GM13976 (cell line): ENCODE data around the gene NABP2.

Experiments used
- DNase-seq: peaks from one replicate; pipeline ENCODE4 v3.0.0; 2012; ENCODE audit warnings: low spot score
- in situ Hi-C: fragments of 300-500 bp; cut with MboI; formaldehyde crosslinking; loops from one replicate; pipeline ENCODE4 v1.12.0; 2022; ENCODE audit warnings: low sequenced_read_pairs, mixed read lengths, inconsistent platforms; ENCODE audit not compliant: unreplicated experiment
- TF ChIP-seq, protein P1 (sequence below): IDR thresholded peaks from 2 replicates; pipeline ENCODE4 v1.5.1; 2012; ENCODE audit warnings: borderline replicate concordance, mild to moderate bottlenecking; ENCODE audit not compliant: insufficient read depth; ENCODE audit errors: extremely low read depth, missing control alignments, control extremely low read depth

The NABP2 gene

DNA sequence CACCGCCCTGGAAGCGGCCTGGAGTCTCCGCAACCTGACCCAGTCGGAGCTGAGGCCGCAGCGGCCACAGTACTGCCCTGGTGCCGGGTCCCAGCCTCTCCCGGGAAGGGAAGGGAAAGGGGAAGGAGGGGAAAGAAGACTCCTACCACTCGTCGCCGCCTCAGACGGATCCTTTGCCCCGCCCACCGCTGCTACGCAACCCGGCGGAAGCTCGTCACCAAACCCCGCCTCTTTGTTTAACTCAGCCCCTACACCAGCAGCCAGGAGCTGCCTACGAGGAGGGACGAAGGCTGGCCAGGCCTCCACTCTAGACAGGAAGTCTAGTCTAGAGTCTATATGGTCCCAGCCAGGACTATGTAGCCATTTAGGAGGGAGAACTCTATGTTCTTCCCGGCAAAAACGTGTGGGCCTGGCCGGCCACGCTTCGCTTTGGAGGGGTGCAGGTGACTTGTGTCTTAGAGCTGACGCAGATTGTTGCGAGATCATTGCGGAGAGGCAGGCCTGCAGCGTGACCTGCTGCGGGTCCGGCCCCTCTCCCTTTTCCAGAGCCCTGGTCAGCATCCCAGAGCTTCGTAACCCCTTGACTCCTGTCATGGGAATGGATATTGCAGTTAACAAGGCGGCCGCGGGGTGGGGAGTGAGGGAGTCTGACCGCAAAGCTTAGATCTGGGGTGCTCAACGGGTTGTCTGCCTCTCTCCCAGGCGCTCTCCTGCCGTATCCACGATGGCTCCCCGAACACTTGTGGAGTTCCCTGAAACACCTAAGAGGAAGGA is 2.2 kb upstream of the NABP2 start, which contains the start of gene RNF41:
Gene RNF41, minus strand, starts transcription at position 166 of the 774 bp plus-strand sequence. CDS start 7,875 bp downstream, outside the sequence.
- TF ChIP-seq, protein P1, sequence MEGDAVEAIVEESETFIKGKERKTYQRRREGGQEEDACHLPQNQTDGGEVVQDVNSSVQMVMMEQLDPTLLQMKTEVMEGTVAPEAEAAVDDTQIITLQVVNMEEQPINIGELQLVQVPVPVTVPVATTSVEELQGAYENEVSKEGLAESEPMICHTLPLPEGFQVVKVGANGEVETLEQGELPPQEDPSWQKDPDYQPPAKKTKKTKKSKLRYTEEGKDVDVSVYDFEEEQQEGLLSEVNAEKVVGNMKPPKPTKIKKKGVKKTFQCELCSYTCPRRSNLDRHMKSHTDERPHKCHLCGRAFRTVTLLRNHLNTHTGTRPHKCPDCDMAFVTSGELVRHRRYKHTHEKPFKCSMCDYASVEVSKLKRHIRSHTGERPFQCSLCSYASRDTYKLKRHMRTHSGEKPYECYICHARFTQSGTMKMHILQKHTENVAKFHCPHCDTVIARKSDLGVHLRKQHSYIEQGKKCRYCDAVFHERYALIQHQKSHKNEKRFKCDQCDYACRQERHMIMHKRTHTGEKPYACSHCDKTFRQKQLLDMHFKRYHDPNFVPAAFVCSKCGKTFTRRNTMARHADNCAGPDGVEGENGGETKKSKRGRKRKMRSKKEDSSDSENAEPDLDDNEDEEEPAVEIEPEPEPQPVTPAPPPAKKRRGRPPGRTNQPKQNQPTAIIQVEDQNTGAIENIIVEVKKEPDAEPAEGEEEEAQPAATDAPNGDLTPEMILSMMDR = no peak
- DNase-seq = peak; percentile 98
- in situ Hi-C loops = loop anchor here (25.0 kb wide), 1 partner anchor 240 kb away; the partner anchor contains the start of genes MIP and SPRYD4

DNA sequence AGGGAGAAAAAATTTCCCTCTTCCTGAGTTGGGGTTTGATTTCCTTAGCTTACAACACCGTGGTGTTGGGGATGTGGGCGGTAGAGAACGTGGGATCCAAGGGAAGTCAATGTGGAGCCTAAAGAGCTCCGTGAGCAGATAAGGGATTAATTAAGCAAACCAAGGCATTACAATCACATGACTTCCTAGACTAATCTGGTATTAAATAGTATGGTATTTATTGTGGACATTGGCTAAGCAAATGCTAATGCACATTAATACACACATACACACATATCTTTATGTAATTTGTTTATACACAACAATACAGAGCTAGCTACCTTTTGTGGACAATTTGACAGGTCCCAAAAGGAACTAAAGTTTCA is 1.6 kb upstream of the NABP2 start:
- TF ChIP-seq, protein P1 = no peak
- in situ Hi-C loops = loop anchor here (25.0 kb wide), 1 partner anchor 240 kb away; the partner anchor contains the start of genes MIP and SPRYD4

DNA sequence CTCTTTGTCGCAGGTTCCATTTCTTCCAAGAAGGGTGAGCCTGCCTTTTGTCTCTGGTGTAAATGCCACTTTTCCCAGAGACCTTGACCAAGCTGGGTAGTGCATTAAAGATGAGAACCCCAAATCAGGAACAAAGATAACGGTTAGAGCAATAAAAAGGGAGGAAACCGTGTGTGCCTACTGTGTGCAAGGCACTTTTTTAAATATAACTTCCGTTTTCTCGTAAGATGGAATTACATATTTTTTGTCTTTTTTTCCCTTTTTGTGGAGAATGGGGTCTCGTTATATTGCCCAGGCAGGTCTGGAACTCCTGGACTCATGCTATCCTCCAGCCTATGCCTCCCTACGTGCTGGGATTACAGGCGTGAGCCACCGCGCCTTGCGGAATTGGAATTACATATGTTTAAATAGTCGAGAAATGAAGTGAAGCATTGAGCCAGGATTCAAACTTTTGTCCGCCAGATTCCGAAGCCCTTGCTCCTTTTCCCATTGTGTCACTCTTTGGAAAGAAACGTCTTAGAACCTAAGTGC is 506 bp upstream of the NABP2 start:
- DNase-seq = no peak

More for the DNA sequence above, 1.6 kb upstream of the NABP2 start:
- no peak for DNase-seq

DNA sequence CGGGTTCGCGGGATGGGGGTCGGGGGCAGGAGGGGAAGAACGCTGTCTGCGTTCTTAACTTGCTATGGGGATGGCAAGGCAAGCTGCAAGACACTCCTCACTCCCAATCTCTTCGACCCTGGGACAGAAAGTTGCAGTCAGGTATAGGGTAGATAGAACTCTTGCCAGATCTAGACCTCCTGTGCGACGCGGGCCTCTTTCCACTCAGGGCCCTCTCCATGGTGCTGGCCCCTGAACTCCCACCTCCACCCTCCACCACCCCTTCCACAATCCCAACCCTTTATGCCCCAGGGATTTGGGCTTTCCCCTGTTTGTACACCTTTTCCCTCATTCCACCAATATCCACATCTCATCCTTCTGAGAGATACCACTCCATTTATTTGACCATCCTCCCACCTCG is 812 bp downstream of the NABP2 start:
- in situ Hi-C loops = loop anchor here (25.0 kb wide), 1 partner anchor 237 kb away; the partner anchor contains the start of genes MIP and SPRYD4
- TF ChIP-seq, protein P1 = no peak
- peak; percentile 23 for DNase-seq

More for the DNA sequence above, 506 bp upstream of the NABP2 start:
- in situ Hi-C loops = loop anchor here (25.0 kb wide), 1 partner anchor 239 kb away; the partner anchor contains the start of genes MIP and SPRYD4
- TF ChIP-seq, protein P1 = no peak

DNA sequence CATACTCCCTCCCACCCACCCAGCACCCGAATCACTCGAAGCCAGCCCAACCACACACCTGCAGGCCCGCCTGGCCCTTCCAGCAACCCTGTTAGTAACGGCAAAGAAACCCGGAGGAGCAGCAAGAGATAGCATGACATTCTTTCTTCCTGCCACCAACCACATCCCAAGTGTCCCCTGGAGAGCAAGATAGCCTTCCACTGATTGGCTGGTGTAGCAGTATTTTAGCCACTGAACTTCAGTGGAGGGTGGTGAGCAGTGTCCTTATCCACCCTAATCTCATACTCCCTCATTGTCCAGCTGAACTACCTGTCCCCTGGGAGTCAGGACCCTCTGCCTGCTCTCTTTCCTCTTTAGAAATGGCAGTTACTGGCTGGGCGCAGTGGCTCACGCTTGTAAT is 4.9 kb downstream of the NABP2 start:
- TF ChIP-seq, protein P1 = no peak
- in situ Hi-C loops = no loop called here
- DNase-seq = no peak

DNA sequence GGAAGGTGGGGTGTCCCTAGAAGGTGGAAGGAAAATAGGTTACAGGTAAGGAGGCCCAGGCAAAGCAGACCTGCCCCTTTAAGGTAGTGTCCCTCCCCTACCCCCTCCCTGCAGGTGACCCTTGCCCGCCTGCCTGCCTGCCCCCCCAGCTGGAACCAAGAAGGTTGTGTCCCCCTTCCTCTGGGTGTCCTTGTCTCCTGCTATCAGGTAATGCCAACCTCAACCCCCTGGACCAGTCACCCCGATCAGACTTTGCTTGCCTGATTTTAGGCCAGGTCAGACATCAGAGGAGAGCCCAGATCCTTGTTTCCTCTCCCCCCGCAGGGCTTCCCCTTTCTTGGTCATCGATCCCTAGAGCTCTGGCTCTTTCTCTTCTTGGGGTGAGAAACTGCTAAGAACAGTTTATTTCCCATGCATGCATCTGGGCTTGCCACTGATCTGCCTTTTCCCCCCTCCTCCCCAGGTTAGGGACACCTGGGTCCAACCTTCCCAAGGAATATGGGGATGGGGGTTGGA is 5.8 kb downstream of the NABP2 start, which contains the start of gene SLC39A5:
Gene SLC39A5, plus strand, starts transcription at position 136 of the 516 bp plus-strand sequence. CDS start 1,224 bp downstream, outside the sequence.
- TF ChIP-seq, protein P1 = no peak
- in situ Hi-C loops = no loop called here
- DNase-seq = peak; percentile 24
